HEK293 (cell line): ENCODE data around the gene PALM2AKAP2.

Source experiments
- BCL11A ChIP-seq: fragments of 450-650 bp; formaldehyde crosslinking; IDR thresholded peaks from 2 replicates; pipeline ENCODE4 v1.5.1; 2016; ENCODE audit warnings: low read depth, missing biosample characterization, missing genetic modification characterization
- CTCF ChIP-seq: fragments of 450-650 bp; formaldehyde crosslinking; IDR thresholded peaks from 2 replicates; pipeline ENCODE4 v1.5.1; 2016; ENCODE audit warnings: missing biosample characterization, missing genetic modification characterization
- GLI2 ChIP-seq: fragments of 450-650 bp; formaldehyde crosslinking; IDR thresholded peaks from 2 replicates; pipeline ENCODE4; 2017; ENCODE audit warnings: missing biosample characterization, missing genetic modification characterization, low read depth, borderline replicate concordance
- ZFP41 ChIP-seq: fragments of 450-650 bp; formaldehyde crosslinking; IDR thresholded peaks from 2 replicates; pipeline ENCODE4 v1.5.1; 2016; ENCODE audit warnings: missing biosample characterization, missing genetic modification characterization, borderline replicate concordance
- ZNF501 ChIP-seq: fragments of 450-650 bp; formaldehyde crosslinking; IDR thresholded peaks from 2 replicates; pipeline ENCODE4 v1.5.1; 2016; ENCODE audit warnings: missing biosample characterization, missing genetic modification characterization
- ZNF544 ChIP-seq: fragments of 450-650 bp; formaldehyde crosslinking; IDR thresholded peaks from 2 replicates; pipeline ENCODE4 v1.5.0; 2017; ENCODE audit warnings: missing biosample characterization, missing genetic modification characterization
- ZNF548 ChIP-seq: fragments of 450-650 bp; formaldehyde crosslinking; IDR thresholded peaks from 2 replicates; pipeline ENCODE4 v1.5.1; 2016; ENCODE audit warnings: missing biosample characterization, missing genetic modification characterization
- ZNF645 ChIP-seq: fragments of 450-650 bp; formaldehyde crosslinking; IDR thresholded peaks from 2 replicates; pipeline ENCODE4; 2016; ENCODE audit warnings: missing biosample characterization, missing genetic modification characterization
- ZNF747 ChIP-seq: fragments of 450-650 bp; formaldehyde crosslinking; IDR thresholded peaks from 2 replicates; pipeline ENCODE4 v1.5.1; 2016; ENCODE audit warnings: missing biosample characterization, missing genetic modification characterization
- ZSCAN23 ChIP-seq: fragments of 450-650 bp; formaldehyde crosslinking; IDR thresholded peaks from 2 replicates; pipeline ENCODE4 v1.5.1; 2016; ENCODE audit warnings: missing biosample characterization, missing genetic modification characterization

- TF ChIP-seq ZSCAN23 (tag by site-specific recombination) (no peak), ZNF544 (no peak), ZNF501 (tag by site-specific recombination) (no peak), BCL11A (no peak), CTCF (no peak), ZNF645 (tag by site-specific recombination) (no peak), ZNF747 (tag by site-specific recombination) (no peak), ZFP41 (tag by site-specific recombination) (no peak), ZNF548 (tag by site-specific recombination) (no peak), GLI2 (tag by site-specific recombination) (no peak)
These were observed 14.5 kb downstream of the PALM2AKAP2 start for GRCh38 chr9:109794361-109795012.
